Endothelial cell of umbilical vein (primary cell): Measurements from ENCODE around the gene RPS24.

Experiments used
- EZH2 ChIP-seq: IDR thresholded peaks from 2 replicates; pipeline ENCODE4 v1.6.1; 2012; ENCODE audit warnings: borderline replicate concordance, low read depth, mild to moderate bottlenecking, moderate library complexity, low read length, inconsistent platforms; ENCODE audit not compliant: severe bottlenecking
- FOS ChIP-seq: IDR thresholded peaks from 2 replicates; pipeline ENCODE4 v1.6.1; 2011; ENCODE audit warnings: mild to moderate bottlenecking, low read length, moderate library complexity, borderline replicate concordance; ENCODE audit not compliant: insufficient read depth
- GATA2 ChIP-seq: IDR thresholded peaks from 2 replicates; pipeline ENCODE4 v1.7.0; 2011; ENCODE audit warnings: low read depth, mild to moderate bottlenecking, moderate library complexity, mixed read lengths, low read length; ENCODE audit not compliant: insufficient read length, insufficient read depth
- MYC ChIP-seq: IDR thresholded peaks from one replicate; pipeline ENCODE4 v1.6.1; 2011; ENCODE audit warnings: mild to moderate bottlenecking, low read depth, low read length
- POLR2A ChIP-seq: IDR thresholded peaks from 2 replicates; pipeline ENCODE4 v1.6.1; 2012; ENCODE audit warnings: low read depth, mild to moderate bottlenecking, control low read depth, low read length
- POLR2AphosphoS5 ChIP-seq: IDR thresholded peaks from 2 replicates; pipeline ENCODE4 v1.6.1; 2012; ENCODE audit warnings: low read depth, mild to moderate bottlenecking, control low read depth, low read length, moderate library complexity; ENCODE audit not compliant: insufficient read depth
- TF ChIP-seq, protein P1 (sequence below), 2 donors: IDR thresholded peaks; 1 replicate in 1 of 2; 2 replicates in 1 of 2; pipeline ENCODE4 v1.5.1; 2011; ENCODE audit warnings: low read length in 2 of 2, mild to moderate bottlenecking in 2 of 2, moderate library complexity in 2 of 2, control low read depth in 1 of 2, inconsistent platforms in 1 of 2, low read depth in 1 of 2; ENCODE audit not compliant: insufficient read depth in 1 of 2; ENCODE audit errors: extremely low read depth in 1 of 2
- TF ChIP-seq, protein P2 (sequence below): IDR thresholded peaks from 2 replicates; pipeline ENCODE4 v1.6.1; 2011; ENCODE audit not compliant: insufficient read depth, insufficient read length

DNA sequence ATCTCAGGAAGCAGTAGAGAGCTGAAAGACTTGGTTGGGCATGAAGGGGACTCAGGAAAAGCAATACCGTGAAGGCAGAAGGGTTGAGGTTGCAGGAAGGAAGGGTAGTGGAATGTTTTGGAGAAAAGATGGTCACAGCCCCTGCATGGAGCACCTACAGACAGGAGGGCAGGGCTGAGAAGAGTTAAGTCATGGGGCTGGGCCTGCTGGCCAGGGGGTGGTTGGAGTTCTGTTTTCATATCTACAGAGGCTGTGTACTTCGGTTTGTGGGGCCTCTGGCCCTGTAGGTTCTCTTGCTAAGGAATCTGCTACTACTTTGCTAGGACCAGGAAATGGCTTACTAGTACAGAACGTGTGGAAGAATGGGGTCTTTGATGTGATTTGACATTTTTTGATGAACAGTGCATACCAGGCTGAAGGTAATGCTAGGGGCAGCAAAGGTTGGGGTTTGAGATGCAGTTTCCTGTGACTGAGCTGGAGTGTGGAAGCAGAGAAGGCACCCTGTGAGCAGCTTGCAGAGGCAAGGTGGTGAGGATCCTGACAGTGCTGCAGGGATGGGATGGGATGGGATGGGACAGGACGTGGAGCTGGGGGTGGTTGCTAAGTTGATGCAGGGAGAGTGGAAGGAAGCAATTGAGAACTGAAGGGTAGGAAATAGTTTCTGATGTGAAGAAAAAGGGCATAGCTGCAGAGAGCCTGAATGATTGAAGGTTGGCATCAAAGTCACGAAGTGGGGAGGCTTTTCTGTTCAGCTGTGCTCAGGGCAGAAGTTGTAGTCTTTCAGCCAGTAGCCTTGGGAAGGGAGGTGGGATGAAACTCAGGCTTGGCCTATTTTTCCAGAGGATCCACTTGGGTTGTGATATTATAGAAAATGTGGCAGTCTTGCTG lies 7.8 kb downstream of the RPS24 start:
- TF ChIP-seq, protein P1, sequence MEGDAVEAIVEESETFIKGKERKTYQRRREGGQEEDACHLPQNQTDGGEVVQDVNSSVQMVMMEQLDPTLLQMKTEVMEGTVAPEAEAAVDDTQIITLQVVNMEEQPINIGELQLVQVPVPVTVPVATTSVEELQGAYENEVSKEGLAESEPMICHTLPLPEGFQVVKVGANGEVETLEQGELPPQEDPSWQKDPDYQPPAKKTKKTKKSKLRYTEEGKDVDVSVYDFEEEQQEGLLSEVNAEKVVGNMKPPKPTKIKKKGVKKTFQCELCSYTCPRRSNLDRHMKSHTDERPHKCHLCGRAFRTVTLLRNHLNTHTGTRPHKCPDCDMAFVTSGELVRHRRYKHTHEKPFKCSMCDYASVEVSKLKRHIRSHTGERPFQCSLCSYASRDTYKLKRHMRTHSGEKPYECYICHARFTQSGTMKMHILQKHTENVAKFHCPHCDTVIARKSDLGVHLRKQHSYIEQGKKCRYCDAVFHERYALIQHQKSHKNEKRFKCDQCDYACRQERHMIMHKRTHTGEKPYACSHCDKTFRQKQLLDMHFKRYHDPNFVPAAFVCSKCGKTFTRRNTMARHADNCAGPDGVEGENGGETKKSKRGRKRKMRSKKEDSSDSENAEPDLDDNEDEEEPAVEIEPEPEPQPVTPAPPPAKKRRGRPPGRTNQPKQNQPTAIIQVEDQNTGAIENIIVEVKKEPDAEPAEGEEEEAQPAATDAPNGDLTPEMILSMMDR (IDR thresholded peaks at IDR 0.05; ENCODE audit: extremely low read depth in 1 of 2, insufficient read depth in 1 of 2, low read depth in 1 of 2, low read length in 2 of 2) = no peak
- TF ChIP-seq POLR2A (peak; percentile 15), POLR2AphosphoS5 (peak; percentile 21), MYC (no peak), EZH2 (no peak), FOS (no peak), GATA2 (no peak)
- TF ChIP-seq, protein P2, sequence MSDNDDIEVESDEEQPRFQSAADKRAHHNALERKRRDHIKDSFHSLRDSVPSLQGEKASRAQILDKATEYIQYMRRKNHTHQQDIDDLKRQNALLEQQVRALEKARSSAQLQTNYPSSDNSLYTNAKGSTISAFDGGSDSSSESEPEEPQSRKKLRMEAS = no peak
